GM19043 (cell line): ENCODE results near the gene MPHOSPH9.
A peak's percentile ranks its signal among the peaks of the same experiment; 100 is the strongest.
"Not testable (repeated sequence)": the region's sequence is repeated elsewhere in the genome, so short reads cannot be mapped to it uniquely, and the experiment has no call there.

Experiments used
- ATAC-seq: cut with Tn5 transposase; IDR thresholded peaks from one replicate; pipeline ENCODE4 v1.9.1; 2021; ENCODE audit warnings: low read depth; ENCODE audit not compliant: unreplicated experiment

The MPHOSPH9 gene

DNA sequence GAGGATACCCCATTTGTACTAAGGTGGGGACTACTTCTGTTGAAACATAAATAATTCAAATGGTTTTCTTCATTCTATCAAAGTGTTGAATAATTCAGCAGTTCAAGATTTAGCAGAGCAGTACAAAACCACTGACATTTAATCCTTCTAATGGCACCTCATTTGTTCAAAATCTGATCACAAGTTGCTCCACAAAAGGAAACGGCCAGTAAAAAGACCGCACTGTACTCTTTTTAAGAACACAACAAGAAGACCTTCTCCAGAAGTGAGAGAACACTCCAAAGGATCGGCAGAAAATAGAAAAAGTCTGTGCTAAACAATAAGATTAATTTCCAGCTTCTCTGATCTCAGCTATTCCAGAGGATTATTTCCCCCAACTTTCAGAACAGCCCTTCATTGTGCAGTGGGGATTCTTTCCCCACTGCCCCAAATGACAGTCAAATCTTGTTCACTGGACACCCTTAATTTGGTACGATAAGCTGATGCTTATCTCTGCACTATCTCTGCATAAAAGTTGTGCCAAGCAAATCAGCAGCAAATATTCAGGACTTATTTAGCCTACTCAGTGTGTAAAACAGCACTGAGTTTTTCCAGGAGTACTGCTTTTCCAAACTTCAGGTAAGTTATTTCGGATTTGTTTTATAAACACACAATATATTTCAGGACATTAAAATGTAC, 5.2 kb downstream of the MPHOSPH9 start:
- no peak for ATAC-seq

GRCh38 chr12:123225443-123225842, 7.5 kb downstream of the MPHOSPH9 start:
- no peak for ATAC-seq

DNA sequence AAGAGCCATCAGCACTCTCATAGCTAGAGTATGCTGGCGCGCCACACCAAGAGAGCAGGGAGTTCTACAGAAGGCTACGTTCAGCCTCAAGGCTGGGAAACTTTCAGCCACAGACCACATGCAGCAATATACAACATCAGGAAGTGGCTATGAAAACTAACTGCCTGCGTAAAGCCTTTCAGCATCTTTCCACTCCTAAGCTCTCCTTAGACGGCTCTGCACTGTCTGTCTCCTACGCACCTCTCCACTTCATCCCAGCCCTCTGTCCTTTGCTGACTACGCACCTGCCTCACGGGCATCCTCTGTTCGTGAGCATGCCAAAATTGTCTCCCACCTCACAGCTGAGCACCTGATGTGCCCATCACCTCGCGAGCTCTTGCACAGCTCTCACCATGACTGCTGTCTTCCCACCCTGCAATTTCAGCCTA, 9.7 kb downstream of the MPHOSPH9 start:
- no peak for ATAC-seq

GRCh38 chr12:123207815-123208214, 25.1 kb downstream of the MPHOSPH9 start:
- not testable (repeated sequence) for ATAC-seq

DNA sequence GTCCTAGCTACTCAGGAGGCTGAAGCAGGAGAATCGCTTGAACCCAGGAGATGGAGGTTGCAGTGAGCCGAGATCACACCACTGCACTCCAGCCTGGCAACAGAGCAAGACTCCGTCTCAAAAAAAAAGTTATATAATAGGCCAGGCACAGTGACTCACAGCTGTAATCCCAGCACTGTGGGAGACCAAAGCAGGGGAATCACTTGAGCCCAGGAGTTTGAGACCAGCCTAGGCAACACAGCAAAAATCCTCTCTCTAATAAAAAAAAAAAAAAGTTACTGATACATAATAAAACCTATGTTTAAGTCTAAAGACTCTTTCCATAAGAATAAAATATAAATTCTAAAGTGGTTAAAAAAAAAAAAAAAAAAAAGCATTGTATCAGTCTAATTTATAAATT, 26.1 kb downstream of the MPHOSPH9 start:
- not testable (repeated sequence) for ATAC-seq

GRCh38 chr12:123200414-123200813, 32.5 kb downstream of the MPHOSPH9 start:
- ATAC-seq, result no peak

GRCh38 chr12:123199936-123200335, 33.0 kb downstream of the MPHOSPH9 start:
- ATAC-seq, result no peak

GRCh38 chr12:123187637-123188036, 45.3 kb downstream of the MPHOSPH9 start:
- no peak for ATAC-seq

DNA sequence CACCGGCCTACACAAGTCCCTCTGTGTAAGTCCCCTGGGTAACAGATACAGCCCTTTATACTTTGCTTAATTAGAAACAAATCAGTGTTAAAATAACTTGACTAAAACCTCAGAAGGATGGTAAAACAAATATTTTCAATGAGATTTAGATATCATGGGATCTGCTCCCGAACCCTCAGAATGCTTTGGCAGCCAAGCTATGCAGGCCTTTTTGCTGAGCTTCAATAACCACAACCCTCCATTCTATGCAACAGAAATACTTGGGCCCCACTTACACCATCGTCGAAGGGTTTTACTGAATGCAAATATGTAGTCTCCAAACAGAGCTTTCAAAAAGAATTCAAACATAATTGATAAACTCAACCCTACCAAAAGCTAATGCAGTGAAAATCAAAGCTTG, 52.8 kb downstream of the MPHOSPH9 start:
- no peak for ATAC-seq

- ATAC-seq, result no peak
Observed at GRCh38 chr12:123171967-123172366, 61.0 kb downstream of the MPHOSPH9 start.

DNA sequence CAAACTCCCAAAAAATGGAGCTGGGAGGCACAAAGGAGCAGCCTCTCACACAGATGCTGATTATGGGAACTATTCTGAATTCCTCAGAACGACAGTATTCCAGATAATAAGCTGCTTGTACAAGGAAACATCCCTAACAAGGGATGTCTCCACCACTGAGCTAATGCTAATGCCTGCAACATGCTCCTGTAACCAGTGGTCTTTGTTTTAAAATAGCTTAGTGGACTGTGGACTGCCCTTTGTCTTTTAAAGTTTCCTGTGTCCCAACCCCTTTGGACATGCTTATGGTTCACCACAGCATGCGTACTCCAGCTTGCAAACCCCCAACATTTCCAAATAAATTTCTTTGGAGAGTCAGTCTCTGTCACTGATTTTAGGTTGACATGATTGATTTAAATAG, 65.6 kb downstream of the MPHOSPH9 start:
- ATAC-seq, result no peak

GRCh38 chr12:123165537-123165936, 67.4 kb downstream of the MPHOSPH9 start:
- no peak for ATAC-seq

GRCh38 chr12:123164710-123165261, 68.2 kb downstream of the MPHOSPH9 start:
- ATAC-seq, result no peak

DNA sequence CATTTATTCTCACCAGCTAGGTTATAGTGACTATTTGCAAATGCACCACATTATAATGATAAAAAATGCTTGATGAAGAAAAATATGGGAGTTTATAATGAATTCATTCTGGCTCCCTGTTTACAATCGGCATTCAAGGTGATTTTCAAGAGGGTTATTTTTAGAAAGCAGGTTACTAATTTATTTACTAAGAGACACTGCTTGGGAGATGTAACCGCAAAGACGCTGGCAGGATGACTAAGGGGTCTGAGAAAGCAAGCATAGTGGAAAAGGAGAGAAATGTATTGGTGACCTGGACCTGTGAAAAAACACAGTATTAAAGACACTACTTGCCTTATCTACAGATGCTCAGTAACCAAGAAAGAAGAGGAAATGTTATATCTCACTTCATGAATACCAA, 68.7 kb downstream of the MPHOSPH9 start:
- no peak for ATAC-seq

- ATAC-seq, result no peak
Observed at GRCh38 chr12:123163227-123163626, 69.7 kb downstream of the MPHOSPH9 start.

DNA sequence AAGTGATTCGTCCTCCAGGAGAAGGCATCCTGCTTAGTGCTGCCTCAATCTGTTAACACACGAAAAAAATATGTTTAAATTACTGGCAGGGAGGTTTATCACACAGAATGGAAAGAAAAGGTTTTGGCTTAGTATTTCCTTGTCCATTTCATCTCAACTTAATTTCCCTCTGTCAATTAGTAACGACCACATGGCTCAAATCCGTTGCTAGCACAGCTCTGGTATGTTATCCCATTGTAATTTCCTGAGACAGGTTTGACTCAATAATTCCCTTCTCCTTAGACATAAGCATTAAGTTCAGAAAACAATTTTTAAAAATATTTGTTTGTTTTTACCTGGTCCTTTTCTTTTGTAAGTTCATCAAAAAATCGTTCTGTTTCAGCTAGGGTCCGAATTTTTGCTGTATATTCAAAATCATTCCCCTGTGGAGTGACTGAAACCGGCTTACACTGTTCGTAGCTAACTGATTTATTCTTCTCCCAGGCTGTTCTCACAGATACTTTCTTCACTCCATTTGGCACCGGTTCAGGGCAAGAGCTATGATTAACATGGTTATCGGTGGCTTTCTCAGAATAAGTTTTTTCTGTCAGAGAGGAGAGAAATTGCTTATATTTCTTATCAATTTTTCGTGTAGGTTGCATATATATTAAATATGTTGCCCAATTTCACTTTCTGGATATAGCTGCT, 72.0 kb downstream of the MPHOSPH9 start:
- ATAC-seq, result no peak

- ATAC-seq, result no peak
Observed at GRCh38 chr12:123153906-123154305, 79.0 kb downstream of the MPHOSPH9 start.

GRCh38 chr12:123152833-123153232, 80.1 kb downstream of the MPHOSPH9 start:
- ATAC-seq, result no peak

DNA sequence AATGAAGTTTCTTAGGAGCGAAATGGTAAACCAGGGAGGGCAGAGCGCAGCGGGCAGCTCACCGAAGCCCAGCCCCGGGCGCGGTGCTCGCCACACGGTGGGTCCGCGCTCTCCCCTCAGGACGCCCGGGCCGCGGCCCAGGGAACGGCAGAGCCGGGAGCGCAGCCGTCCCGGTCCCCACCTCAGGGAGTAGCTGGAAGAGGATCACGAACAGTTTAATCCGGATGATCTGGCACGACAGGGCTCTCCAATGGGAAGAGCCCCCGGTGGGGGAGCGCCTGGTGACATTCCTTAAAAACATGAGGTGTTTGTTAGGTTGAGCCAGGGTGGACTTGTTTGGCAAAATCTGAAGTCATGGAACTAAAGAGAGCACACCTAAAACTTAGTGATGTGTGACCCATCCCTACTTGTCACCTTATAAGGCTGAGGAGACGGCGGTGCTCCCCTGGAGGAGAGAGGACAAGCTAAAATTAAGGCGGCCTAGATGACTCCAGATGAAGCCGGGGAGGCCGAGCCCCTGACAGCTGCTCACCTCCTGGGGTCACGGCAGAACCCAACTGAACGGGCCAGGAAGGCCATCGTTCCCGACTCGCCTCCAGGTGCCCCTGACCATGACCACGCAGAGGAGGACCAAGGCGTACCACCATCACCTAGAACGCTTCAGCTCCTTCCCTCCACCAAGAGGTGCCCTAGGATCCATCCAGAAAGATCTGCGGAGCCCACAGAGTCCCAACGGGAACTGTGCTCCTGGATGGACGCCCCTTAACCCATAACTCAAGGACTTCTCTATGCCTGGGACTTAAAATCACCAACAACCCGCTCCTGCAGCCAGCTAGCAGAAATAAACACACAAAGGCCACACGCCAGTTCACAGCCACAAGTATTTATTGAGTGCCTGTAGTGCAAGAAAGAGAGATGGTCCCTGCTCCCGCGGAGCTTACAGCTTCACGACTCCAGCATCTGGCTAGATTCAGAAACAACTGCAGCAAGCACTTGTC, 81.2 kb downstream of the MPHOSPH9 start:
- no peak for ATAC-seq

GRCh38 chr12:123150744-123151456, 82.0 kb downstream of the MPHOSPH9 start, which contains the start of gene PITPNM2:
PITPNM2 (minus strand) TSS chr12:123151090; CDS start chr12:123034590, 116,500 bp downstream.
- peak; percentile 68 for ATAC-seq
